ENCODE results near the gene PPP1R8.
"Not testable (repeated sequence)": the region's sequence is repeated elsewhere in the genome, so short reads cannot be mapped to it uniquely, and the experiment has no call there.

PPP1R8 gene

DNA sequence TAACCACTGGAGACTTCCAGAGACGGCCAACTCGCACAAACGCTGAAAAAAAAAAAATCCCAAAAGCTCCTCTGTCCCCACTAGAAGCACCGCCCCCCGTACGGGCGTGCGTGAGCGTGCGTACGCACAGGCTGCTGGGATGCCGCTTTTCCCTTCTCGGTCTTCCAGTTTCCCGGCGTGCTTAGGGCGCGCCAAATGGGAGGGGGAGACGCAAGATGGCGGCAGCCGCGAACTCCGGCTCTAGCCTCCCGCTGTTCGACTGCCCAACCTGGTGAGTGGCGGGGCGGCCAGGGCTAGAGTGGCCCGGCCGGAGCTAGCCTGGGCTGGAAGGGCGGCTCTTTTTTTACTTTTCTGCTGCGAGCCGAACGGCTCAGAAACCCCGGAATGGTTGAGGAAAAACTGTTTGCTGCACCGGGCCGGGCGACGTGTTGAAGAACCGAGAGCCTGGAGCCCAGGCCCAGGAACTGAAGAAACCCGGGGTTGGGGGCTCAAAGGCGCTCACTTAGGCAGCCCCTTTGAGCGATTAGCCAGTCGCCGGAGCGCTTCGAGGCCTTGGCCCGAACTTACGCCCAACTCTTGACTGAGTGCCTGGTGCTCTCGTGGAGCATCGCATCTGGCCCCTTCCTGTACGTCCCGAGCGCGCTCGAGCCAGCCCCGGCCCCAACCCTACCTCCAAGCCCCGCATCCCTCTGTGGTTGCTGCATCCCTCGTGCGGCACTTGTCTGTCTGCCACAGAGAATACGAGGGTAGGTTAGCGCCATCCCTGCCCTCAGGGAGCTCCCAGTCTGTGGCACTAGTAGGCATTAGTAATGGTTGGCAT is at the start of gene PPP1R8:
TSS of gene PPP1R8 (plus strand) at position 162 of the 820 bp plus-strand sequence. CDS start at position 216, 54 bp downstream.
- peak; percentile 92 for DNase-seq

DNA sequence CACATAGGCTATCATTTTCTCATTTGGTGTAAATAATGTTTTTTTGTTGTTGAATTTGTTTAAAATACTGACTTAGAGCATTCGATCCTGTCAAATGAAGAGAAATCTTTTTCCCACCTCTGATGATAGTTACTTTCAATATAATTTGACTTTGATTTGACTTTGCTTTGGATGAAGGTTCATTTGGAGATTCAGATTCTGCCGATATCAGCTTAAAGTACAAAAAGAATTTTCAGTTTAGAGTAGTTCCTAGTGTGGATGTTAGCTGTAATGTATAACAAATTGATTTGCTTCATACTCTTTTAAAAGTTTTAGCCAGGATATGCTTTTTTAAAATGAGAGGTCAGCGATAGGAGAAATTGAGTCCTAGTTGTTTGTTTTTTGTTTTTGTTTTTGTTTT is 47.6 kb upstream of the PPP1R8 start:
- DNase-seq: no peak

GRCh38 chr1:27784700-27785099 is 45.9 kb upstream of the PPP1R8 start:
- DNase-seq: no peak

DNA sequence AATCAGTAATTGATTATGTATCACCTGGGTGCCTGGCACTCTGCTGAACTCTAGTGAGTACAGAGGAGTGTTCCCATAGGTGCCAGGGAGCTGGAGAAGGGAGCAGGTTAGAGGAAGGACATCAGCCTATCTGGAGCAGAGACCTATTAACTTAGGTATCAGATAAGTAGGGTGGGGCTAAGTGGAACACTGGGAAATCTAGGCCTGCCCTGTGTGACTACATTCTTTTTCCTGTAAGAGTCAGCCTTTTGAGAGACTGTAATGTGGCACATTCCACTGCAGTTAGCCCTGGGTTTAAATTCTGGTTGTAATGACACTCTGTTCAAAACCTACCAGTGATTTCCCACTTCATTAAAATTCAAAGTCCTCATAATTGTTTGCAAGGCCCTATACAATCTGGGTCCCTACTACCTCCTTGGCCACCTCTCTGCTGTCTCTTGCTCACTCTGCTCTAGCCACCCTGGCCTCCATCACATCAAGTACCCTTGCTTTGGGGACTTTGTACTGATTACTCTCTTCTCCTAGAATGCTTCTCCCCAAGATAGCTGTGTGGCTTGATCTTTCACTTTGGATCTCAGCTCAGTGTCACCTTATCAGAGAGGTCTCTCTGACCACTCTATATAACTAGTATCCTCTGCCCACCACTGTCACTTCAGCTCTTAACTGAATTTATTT is 44.7 kb upstream of the PPP1R8 start:
- no peak for DNase-seq

DNA sequence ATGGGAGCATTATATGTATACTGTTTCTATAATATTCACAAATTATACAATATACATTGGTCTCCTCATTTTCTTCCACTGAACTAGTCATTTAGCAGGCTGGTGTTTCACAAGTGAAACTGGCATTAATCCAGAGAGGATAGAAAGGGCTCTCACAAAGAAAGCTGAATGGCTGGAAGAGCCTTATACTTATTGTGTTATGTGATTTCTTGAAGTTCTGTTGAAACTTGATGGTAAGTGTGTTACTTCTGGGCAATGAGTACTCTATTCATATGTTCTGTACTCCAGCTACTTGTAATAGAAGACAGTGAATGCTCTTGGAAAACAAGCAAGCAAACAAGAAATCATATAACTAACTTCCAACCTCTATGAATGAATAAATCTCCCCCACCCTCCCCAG is 42.7 kb upstream of the PPP1R8 start:
- no peak for DNase-seq

GRCh38 chr1:27789540-27790041 is 41.0 kb upstream of the PPP1R8 start:
- DNase-seq: no peak

- not testable (repeated sequence) for DNase-seq
Measured at GRCh38 chr1:27790270-27790669, 40.3 kb upstream of the PPP1R8 start.

- DNase-seq: no peak
Measured at GRCh38 chr1:27795601-27796000, 35.0 kb upstream of the PPP1R8 start.

GRCh38 chr1:27804791-27805190 is 25.8 kb upstream of the PPP1R8 start:
- DNase-seq: no peak

GRCh38 chr1:27806758-27807157 is 23.8 kb upstream of the PPP1R8 start:
- no peak for DNase-seq

GRCh38 chr1:27807385-27807784 is 23.2 kb upstream of the PPP1R8 start:
- DNase-seq: no peak

GRCh38 chr1:27808131-27808530 is 22.5 kb upstream of the PPP1R8 start:
- not testable (repeated sequence) for DNase-seq

DNA sequence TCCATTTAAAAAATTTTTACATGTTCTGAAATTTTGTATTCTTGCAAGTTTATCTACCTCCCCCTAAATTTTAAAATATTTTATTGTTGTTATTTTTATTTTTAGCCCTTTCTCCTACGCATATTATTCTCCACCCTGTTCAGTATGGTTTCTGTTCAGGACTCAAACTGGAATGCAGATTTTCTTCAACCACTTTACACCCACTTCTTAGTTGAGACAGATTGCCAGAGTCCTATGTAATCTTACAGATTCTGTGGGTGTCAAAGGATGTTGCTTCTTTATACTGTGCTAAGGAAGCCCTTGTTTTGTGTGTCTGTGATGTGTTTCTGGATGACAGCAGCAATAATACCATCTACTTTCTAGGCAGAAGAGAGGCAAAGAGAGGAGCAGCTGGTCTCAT is 20.7 kb upstream of the PPP1R8 start:
- no peak for DNase-seq

GRCh38 chr1:27811741-27812500 is 18.7 kb upstream of the PPP1R8 start:
- no peak for DNase-seq

- DNase-seq: no peak
Measured at GRCh38 chr1:27816921-27817630, 13.5 kb upstream of the PPP1R8 start.

DNA sequence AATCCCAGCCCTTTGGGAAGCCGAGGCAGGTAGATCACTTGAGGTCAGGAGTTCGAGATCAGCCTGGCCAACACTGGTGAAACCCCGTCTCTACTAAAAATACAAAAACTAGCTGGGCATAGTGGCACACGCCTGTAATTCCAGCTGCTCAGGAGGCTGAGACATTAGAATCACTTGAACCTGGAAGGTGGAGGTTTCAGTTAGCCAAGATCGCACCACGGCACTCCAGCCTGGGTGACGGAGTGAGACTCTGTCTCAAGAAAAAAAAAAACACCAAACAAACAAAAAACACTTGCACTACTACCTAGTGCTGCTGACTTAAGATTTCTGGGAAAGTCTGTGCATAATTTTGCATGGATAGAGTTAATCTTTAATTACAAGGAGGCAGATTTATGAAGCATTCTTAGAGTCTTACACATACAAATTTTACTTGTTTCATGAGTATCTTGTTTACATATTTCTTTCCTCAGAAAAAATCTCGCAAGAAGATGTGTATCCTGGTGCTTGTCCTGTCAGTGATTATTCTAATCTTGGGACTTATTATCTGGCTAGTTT is 8.7 kb upstream of the PPP1R8 start:
- no peak for DNase-seq

- DNase-seq: no peak
Measured at GRCh38 chr1:27823784-27824183, 6.8 kb upstream of the PPP1R8 start.

- DNase-seq: no peak
Measured at GRCh38 chr1:27824411-27824810, 6.2 kb upstream of the PPP1R8 start.

DNA sequence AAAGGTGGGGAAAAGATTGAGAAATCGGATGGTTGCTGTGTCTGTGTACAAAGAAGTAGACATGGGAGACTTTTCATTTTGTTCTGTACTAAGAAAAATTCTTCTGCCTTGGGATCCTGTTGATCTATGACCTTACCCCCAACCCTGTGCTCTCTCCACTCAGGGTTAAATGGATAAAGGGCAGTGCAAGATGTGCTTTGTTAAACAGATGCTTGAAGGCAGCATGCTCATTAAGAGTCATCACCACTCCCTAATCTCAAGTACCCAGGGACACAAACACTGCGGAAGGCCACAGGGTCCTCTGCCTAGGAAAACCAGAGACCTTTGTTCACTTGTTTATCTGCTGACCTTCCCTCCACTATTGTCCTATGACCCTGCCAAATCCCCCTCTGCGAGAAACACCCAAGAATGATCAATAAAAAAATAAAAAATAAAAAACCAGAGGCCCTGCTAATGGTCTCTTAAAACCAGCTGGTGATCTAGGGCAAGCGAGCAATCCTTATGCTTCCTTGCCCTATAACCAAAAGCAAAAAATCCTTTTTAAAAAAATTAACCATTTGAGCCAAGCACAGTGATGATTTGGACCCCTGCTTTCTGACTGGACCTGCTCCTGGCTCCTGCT is 1.1 kb upstream of the PPP1R8 start:
- not testable (repeated sequence) for DNase-seq

DNA sequence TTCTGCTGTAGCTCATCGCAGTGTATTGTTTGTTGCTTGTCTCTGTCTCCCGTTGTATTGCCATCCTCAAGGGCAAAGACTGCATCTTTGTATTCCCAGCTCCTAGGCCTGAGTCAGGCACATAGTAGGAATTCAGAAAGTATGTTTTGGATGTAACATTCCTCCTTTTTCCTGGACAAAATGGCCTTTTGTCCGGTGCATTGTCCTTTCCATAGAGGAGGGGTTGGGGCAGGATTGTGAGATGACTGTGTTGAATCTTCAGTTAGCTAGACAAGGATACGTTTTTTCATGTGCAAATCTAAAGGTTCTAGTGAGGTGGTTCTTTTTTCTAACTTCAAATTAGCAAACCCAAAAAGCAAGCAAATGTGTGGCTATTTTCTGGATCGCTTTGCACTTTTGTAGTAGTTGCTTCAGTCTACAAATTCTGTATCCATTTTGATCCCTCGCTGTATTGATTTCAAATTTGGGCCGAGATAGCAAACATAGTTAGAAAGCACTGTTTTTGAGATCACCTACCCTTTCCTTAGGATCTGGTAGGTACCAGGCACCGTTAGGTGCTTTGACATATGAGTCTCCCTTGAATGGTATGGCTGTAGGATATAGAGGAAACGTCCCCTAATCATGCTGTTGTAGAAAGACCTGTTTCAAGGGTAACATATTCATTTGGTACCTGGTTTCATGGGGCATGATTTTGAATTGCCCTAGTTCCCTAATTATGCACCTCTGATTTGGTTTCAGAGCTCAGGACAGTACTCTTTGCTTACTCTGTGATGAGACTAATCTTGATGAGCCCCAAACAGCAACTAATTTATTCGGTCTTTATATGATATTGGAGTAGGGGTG is 1.2 kb downstream of the PPP1R8 start:
- no peak for DNase-seq

- no peak for DNase-seq
Measured at GRCh38 chr1:27832762-27833161, 2.2 kb downstream of the PPP1R8 start.

Data from activated CD8-positive, alpha-beta memory T cell treated with anti-CD3 and anti-CD28 coated beads, Interleukin-2, amount 50 U/mL, for 48 hours (primary cell).